GM18507 (cell line): ENCODE measurements around the gene RAB5B.
"Not testable (repeated sequence)": the region's sequence is repeated elsewhere in the genome, so short reads cannot be mapped to it uniquely, and the experiment has no call there.

Source experiments
- DNase-seq: peaks from one replicate; pipeline ENCODE4 v3.0.0; 2011; ENCODE audit warnings: low read depth; ENCODE audit not compliant: insufficient read length; ENCODE audit errors: extremely low spot score
- FAIRE-seq: peaks from 2 replicates; lab custom pipeline; 2011; peaks lifted over from hg19 to GRCh38; lab: Jason Lieb, UNC

Gene RAB5B

GRCh38 chr12:56040963-56041551, 67.2 kb downstream of the RAB5B start:
- FAIRE-seq (no peak), DNase-seq (no peak)

GRCh38 chr12:56041552-56042429, 67.9 kb downstream of the RAB5B start, which contains the start of gene RPS26:
TSS of gene RPS26 (plus strand) at chr12:56041918. CDS start at chr12:56042167, 249 bp downstream.
- peak; percentile 72 for DNase-seq
- FAIRE-seq, result peak; percentile 98

- DNase-seq, FAIRE-seq: not testable (repeated sequence)
These were observed 68.5 kb downstream of the RAB5B start for GRCh38 chr12:56042430-56042813.

- no peak for FAIRE-seq
These were observed 69.0 kb downstream of the RAB5B start for GRCh38 chr12:56042843-56043242.

More at GRCh38 chr12:56042843-56043242, 69.0 kb downstream of the RAB5B start:
- no peak for DNase-seq
